Measurements from ENCODE around the gene CYB561D1. TPM values are rescaled to one million over a fixed set of nuclear protein-coding genes. Genes with fewer than 3 reads are reported as not detected.
"Not testable (repeated sequence)": the region's sequence is repeated elsewhere in the genome, so short reads cannot be mapped to it uniquely, and the experiment has no call there.

Gene CYB561D1, protein sequence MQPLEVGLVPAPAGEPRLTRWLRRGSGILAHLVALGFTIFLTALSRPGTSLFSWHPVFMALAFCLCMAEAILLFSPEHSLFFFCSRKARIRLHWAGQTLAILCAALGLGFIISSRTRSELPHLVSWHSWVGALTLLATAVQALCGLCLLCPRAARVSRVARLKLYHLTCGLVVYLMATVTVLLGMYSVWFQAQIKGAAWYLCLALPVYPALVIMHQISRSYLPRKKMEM
- polyA plus RNA-seq (ENCODE audit: insufficient read length in 10 of 10): 10 to 100 TPM in 4 of 10 donors, 1 to 10 TPM in 6; 6.2 to 12.4 (median 9.2) TPM
- long read RNA-seq, donor 1, partial matches to known transcripts: 0 of 1 reads
- long read RNA-seq, donor 1, other reads (novel, unspliced or antisense): 0 of 1 reads
- long read RNA-seq, donor 2, partial matches to known transcripts: 0 of 1 reads
- long read RNA-seq, donor 2, other reads (novel, unspliced or antisense): 0 of 1 reads
- long read RNA-seq, donor 3: 0 reads
- long read RNA-seq, donor 4, partial matches to known transcripts: 8 of 8 reads
- long read RNA-seq, donor 4, other reads (novel, unspliced or antisense): 0 of 8 reads
- long read RNA-seq, donor 5, full-length matches to known transcripts: 2 of 2 reads
- long read RNA-seq, donor 5, partial matches to known transcripts: 0 of 2 reads
- long read RNA-seq, donor 5, other reads (novel, unspliced or antisense): 0 of 2 reads
- long read RNA-seq, donor 6, partial matches to known transcripts: 0 of 2 reads
- long read RNA-seq, donor 6, other reads (novel, unspliced or antisense): 0 of 2 reads
- long read RNA-seq, donor 7, partial matches to known transcripts: 7 of 8 reads
- long read RNA-seq, donor 7, other reads (novel, unspliced or antisense): 0 of 8 reads
- long read RNA-seq, donor 8, partial matches to known transcripts: 0 of 1 reads
- long read RNA-seq, donor 8, other reads (novel, unspliced or antisense): 0 of 1 reads
- long read RNA-seq, donor 9, full-length matches to known transcripts: 1 of 1 reads
- long read RNA-seq, donor 9, partial matches to known transcripts: 0 of 1 reads
- long read RNA-seq, donor 9, other reads (novel, unspliced or antisense): 0 of 1 reads

DNA sequence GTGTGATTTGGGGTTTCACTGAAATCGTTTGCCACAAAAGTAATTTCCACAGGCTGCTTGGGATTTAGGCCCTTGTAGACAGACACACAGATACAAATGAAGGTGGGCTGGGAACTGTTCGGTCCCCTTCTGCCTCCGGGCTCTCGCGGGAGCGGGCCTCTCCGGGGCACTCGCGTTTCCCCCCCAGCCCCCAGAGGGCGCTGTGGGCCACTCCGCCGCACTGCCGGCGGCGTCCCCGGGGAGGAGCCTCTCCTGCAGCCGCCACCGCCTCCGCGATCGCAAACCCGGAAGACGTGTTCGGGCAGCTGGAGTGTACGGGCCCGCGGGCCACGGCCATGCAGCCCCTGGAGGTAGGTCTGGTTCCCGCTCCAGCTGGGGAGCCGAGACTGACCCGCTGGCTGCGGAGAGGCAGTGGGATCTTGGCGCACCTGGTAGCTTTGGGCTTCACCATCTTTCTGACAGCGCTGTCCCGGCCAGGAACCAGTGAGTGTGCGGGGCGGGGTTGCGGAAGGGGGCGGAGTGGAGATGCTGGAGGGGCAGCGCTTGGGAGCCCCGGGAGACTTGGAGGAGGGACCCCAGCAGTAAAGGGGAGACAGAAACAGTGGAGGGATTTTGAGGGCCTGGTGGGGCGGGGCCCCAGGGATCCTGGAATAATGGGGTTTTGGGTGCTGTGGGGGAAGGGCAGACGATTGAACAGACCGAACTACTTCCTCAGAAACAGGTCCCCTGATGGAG lies at the start of gene CYB561D1:
Gene CYB561D1, plus strand, starts transcription at position 290 of the 735 bp plus-strand sequence. Its CDS starts 46 bp downstream, at position 336.
- peak; percentile 84 to 97 (median 91) for DNase-seq

DNA sequence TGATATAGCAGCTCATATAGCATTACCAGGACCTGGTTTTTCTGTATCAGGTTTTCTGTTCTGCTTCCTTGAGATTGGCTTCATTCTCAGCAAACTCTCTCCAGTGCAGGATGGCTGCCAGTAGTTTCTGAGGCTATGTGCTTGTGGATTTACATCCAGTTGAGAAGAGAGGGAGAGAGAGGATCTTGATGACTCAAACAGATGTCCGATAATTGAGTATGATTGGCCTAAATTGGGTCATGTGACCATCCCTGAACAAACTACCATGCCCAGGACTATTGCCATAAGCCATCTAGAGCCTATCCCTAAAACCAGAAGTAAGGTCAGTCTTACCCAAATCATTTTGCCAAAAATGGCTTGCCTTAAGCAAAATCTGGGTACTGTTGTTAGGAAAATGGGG lies 49.5 kb upstream of the CYB561D1 start:
- DNase-seq: no peak

DNA sequence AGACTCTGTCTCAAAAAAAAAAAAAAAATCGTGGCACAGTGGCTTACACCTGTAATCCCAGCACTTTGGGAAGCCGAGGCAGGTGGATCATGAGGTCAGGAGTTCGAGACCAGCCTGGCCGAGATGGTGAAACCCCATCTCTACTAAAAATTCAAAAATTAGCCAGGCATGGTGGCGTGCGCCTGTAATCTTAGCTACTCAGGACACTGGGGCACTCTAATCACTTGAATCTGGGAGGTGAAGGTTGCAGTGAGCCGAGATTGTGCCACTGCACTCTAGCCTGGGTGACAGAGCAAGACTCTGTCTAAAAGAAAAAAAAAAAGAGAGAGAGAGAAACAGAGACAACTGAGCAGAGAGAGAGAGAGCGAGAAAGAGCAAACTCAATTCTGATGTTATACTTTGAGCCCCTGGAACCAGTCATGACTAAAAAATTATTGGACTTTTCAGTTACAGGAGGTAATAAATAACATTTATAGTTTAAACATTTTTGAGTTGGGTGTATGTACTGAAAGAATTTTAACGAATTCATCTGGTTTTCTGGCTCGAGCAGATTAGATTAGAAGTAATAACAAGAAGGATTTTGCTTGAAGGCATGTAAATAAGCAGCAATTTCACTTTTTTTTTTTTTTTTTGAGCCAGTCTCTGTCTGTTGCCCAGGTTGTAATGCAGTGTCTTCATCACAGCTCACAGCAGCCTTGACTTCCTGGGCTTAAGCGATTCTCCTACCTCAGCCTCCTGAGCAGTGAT lies 47.8 kb upstream of the CYB561D1 start:
- not testable (repeated sequence) for DNase-seq

DNA sequence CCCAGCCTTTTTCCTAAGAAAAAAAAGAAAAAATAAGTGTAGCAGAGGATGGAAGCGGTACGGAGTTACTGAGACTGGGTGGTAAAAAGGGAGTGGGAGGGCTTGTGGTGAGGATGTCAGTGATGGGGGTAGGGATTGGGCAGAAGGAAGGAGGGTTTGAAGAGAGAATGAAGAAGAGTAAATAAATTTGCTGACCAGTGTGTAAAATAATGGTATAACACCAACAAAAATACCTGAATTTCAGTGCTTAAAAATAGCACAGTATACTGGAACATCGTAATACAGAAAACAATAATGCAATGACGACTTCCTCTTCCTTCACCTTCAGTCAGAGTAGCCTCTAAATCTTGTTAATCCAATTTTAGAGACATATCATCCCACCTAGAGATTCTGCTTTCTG lies 46.4 kb upstream of the CYB561D1 start:
- no peak for DNase-seq

DNA sequence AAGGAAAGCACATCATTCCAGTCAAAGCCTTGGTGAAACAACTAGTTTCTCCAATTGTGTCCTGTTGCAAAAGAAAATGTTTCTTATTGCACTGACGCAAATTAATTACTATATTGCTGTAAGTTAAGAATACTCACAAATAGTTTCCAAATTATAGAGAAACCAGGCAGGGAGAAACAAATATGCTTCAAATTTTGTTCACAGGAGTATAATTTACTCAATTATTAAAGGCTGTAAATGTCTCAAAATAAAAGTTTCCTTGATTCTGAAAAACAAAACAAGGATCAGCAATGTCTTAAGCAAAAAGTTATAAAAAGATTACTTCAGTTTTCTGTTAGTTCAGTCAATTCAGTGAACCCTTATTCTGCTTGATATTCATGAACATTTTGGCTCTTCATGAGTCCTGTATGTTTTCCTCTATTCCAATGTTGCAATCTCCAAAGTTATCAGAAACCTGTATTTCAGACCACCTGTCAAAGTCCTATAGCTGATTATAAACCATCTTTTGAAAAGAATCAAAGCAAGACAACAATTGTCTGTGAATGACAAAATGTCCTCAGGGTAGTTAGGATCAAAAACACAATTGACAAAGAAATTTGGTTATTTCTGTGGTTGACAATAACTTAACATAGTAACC lies 39.3 kb upstream of the CYB561D1 start:
- no peak for DNase-seq

DNA sequence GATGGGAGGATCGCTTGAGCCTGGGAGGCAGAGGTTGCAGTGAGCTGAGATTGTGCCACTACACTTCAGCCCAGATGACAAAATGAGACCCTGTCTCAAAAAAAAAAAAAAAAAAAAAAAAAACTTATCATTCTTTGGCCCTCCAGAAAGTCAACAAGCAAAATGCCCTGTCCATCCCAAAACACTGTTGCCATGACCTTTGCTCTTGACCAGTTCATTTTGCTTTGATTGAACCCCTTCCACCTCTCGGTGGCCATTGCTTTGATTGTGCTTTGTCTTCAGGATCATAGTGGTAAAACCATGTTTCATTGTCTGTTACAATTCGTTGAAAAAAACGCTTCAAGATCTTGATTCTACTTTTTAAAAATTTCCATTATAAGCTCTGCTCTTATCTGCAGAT lies 36.1 kb upstream of the CYB561D1 start:
- no peak for DNase-seq

DNA sequence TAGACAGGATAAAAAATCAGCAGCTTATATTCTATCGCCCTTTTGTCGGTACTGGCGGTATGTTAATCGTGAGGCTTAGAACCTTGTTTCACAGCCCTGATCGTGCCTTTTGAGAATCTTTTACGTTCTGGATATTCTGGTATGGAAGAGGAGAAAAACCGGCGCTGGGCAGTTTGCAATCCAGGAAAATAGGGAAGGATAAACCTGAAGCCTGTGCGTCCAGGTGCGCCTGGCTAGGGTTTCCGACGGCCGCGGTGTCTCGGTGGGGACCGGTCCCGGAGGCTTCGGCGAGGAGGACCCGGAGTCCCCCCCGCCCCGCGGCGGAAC lies 27.8 kb upstream of the CYB561D1 start:
- DNase-seq: no peak

DNA sequence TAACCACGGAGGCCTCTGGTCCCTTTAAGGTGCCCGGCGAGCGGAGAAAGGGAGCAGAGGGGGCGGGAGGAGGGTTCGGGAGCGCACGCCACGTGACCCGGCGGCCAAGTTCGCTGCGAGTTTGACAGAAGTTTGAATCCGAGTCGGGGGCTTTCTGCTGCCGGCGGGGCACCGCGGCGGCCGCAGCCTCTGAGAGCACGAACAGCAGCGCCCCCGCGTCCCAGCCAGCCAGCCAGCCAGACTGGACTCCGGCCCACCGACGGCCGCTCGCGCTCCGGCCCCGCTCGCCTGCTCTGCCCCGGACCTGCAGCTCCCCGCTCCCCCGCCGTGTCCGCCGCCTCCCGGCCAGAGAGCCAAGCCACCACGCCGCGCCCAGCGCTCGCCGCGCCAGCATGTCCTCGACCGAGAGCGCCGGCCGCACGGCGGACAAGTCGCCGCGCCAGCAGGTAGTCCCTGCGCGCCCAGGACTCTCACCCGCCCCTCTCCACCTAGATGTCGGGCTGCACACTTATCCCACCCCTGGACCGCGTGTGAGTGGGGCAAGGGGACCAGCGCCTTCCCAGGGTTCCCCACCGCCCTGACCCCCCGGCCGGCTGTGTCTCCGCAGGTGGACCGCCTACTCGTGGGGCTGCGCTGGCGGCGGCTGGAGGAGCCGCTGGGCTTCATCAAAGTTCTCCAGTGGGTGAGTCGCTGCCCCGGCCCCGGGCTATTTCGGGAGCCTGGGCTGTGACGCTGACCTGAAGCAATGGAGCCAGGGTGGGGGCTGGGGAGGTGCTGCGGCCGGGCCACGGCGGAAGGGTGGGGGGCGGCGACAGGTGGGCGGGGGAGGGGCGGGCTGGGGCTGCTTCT lies 27.2 kb upstream of the CYB561D1 start, which contains the start of gene SYPL2:
Gene SYPL2, plus strand, starts transcription at position 95 of the 849 bp plus-strand sequence. Its CDS starts 298 bp downstream, at position 393.
- peak; percentile 48 to 71 (median 52) for DNase-seq

DNA sequence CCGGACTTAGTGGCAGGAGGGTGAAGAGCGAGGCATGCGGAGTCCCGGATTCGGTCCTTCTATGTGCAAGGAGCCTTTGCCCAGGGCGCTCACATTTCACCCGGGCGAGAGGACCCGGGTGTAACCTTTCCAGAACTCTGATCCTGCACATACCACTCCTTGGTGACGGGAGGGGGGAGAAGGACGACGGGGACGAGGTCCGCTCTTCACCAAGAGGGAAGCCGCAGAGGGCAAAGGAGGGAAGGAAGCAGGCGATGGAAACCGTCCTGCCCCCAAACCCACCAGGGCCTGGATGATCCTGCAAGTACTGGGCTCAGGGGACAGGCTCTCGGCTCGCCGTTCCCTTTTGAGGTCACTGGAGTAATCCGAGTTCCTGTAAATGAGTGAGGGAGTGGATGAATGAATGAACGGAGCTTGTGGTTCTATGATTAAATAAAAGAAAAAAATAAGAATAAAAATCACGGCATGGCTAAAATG lies 26.6 kb upstream of the CYB561D1 start:
- peak; percentile 35 to 56 (median 55) for DNase-seq

DNA sequence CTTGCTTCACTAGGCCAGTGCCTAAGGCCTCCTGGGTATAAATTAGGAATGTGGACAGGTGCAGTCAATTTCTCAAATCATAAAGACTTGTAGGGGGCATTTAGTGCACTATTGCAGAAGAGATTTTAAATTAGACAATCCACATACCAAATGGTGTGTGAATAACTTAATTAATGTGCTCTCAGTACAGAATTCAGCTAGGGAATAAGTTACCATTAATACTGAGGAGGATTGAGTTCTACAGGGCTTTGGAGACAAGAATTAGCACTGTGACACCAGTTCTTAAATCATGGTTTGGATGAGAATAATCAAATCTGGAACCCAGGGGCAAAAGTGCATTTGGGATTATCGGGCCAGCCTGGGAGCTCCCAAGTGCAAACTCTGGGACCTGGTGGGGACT lies 25.8 kb upstream of the CYB561D1 start:
- DNase-seq: no peak

DNA sequence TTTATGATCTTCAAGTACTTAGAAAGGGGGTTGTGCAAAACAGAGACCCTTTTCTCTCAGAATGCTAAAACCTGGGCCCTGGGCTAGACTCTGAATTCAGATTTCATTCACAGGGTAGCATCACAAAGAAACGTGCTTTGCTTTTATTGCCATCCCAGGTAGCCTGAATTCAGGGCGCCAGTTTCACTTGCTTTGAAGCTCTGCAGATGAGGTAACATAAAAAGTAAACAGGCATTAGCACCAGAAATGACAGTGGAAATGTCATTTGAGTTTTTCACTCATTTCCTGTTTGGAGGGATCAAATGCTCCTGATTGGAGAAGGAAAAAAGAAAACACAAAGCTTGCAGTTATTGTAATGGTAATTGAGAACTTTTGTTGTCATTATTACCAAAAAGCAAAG lies 25.0 kb upstream of the CYB561D1 start:
- DNase-seq: no peak

DNA sequence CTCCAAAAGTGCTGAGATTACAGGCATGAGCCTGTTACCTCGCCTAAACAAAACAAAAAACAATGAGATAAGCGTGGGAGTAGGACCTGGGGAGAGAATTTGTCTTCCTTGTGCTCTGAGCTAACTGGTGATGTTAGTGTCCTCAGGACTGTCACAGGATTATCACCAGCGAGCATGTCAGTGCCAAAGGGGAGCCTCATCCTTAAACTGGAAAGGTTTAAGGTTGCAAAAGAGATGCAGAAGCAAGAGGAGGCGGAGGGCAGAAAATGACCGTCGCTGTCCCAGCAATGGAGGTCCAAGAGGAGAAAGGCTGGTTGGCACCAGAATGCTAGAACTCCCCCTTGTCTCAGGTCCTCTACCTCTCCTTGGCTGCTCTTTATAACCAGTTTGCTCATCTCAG lies 23.6 kb upstream of the CYB561D1 start:
- DNase-seq: no peak

DNA sequence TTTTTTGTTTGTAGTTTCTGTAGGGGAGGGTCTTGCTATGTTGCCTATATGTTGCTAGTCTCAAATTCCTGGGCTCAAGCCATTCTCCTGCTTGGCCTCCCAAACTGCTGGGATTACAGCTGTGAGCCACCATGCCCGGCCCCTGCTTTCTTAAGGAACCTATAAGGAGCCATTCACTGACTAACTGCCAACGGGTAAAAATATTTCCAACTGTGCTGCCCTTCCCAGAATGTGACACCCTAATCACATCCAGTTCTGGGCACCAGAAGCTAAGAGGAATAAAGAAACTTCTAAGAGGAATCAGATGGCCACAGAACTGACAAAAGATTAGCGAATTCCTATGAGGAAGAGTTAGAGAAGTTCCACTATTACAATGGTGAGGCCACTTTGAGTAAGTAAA lies 21.1 kb upstream of the CYB561D1 start:
- no peak for DNase-seq

DNA sequence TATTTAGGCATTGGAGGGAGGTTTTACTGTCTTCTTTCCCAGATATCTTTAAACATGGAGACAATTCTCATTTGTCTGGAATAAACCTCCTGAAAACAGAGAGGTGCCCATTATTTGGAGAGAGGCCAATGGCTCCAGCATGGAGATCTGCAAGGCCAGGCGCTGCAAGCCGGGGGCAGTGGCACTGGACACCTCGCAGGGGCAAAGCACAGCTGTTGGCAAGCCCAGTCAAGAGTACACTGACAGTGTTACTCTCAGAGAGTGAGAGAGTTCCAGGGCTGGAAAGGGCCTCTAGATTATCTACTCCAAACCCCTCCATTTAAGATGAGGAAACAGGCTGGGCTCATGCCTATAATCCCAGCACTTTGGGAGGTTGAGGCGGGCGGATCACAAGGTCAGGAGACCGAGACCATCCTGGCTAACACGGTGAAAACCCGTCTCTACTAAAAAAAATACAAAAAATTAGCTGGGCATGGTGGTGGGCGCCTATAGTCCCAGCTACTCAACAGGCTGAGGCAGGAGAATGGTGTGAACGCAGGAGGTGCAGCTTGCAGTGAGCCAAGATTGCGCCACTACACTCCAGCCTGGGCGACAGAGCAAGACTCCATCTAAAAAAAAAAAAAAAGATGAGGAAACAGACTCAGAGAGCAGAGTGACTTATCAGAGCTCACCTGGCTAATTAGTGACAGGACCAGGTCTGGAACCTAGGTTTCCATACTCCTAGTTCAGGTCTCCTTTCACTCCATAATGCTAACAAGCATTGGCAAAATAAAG lies 20.4 kb upstream of the CYB561D1 start:
- DNase-seq: not testable (repeated sequence)

DNA sequence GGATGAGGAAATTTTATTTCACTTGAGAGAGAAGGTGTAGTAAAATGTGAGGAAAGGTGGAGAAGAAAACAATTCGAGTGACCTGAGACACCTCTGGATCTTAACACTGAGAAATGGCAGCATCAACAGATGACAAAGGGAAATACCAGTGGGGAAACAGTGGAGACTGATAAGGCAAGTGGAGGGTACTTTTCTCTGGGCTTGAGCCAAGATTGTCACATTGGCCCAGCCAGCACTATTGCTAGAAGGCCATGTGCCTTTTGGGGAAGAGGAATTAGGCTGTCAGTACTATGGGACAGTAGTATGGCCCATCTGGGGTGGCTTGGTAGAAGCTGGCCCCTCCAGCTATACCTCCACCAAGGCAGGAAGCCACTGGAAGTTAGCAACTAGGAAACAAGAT lies 19.2 kb upstream of the CYB561D1 start:
- no peak for DNase-seq

DNA sequence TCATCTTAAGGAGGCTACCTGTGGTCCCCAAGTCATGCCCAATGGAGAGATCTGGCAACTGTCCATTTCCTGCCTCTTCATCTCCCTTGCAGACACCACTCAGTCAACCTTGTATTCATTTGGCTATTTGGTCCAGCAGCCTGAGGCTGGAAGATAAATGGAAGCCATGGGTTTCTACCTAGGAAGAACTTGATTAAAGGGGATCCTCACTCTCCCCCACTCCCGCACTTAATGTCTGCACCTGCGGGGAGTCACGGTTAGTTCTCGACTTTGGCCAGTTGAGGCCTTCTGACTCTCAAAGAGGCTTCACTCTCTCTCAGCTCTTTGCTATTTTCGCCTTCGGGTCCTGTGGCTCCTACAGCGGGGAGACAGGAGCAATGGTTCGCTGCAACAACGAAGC lies 18.6 kb upstream of the CYB561D1 start:
- DNase-seq: no peak

DNA sequence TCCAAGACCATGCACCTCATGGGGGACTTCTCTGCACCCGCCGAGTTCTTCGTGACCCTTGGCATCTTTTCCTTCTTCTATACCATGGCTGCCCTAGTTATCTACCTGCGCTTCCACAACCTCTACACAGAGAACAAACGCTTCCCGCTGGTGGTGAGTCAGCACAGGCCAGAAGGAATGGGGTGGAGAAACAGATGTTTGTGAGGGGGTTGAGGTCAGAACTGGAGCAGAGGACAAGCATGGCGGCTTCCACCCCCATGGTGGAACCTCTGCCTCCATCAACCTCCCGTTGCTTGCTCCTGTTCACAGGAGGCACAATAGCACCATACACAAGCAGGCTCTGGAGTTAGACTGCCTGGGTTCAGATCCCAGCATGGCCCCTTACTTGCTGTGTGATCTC lies 17.1 kb upstream of the CYB561D1 start:
- no peak for DNase-seq

DNA sequence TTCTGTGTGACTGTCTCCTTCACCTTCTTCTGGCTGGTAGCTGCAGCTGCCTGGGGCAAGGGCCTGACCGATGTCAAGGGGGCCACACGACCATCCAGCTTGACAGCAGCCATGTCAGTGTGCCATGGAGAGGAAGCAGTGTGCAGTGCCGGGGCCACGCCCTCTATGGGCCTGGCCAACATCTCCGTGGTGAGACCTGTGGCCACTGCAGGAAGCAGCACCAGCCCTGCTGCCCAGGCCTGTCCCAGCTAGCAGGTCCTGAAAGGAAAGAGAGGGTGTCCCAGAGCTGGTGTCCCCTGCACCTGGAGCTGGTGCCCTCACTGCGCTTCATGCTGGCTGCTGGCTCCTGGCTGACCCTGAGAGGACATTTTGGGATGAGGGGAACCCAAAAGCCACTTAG lies 16.1 kb upstream of the CYB561D1 start:
- no peak for DNase-seq
